ENCODE data around the gene EHMT1.
"Not testable (repeated sequence)": the region's sequence is repeated elsewhere in the genome, so short reads cannot be mapped to it uniquely, and the experiment has no call there.

Gene EHMT1

GRCh38 chr9:137774775-137775386, 156.1 kb downstream of the EHMT1 start:
- TF ChIP-seq POLR2AphosphoS5 (IDR thresholded peaks at IDR 0.05; ENCODE audit: borderline replicate concordance, low read depth, low read length) = no peak
- no peak for TF ChIP-seq EZH2 (IDR thresholded peaks at IDR 0.05)
- no peak for TF ChIP-seq FOXP2 (optimal IDR thresholded peaks at IDR 0.05; ENCODE audit: control extremely low read depth, extremely low read length, insufficient read depth)
- no peak overlapping the region for H3K9ac ChIP-seq (ENCODE audit: insufficient read length)
- H3K9me3 ChIP-seq (ENCODE audit: low read depth, low read length) = no peaks in the 10 kb centered on the region
- no peak overlapping the region for H3K4me3 ChIP-seq
- H3K36me3 ChIP-seq (ENCODE audit: insufficient read depth, low read length) = peaks cover 54% of the 10 kb centered on the region; the same call in 1 of the 2 replicates
- DNase-seq (ENCODE audit: low read depth, low spot score) = no peak
- H3K27ac ChIP-seq = no peak overlapping the region

GRCh38 chr9:137776306-137776995, 157.6 kb downstream of the EHMT1 start:
- no peak overlapping the region for H3K4me3 ChIP-seq
- H3K36me3 ChIP-seq (ENCODE audit: insufficient read depth, low read length) = peaks cover 44% of the 10 kb centered on the region; the same call in 1 of the 2 replicates
- DNase-seq (ENCODE audit: low read depth, low spot score) = no peak
- H3K9ac ChIP-seq (ENCODE audit: insufficient read length) = no peak overlapping the region
- no peak overlapping the region for H3K27ac ChIP-seq
- no peaks in the 10 kb centered on the region for H3K9me3 ChIP-seq (ENCODE audit: low read depth, low read length)
- no peak for TF ChIP-seq POLR2AphosphoS5 (IDR thresholded peaks at IDR 0.05; ENCODE audit: borderline replicate concordance, low read depth, low read length)
- no peak for TF ChIP-seq FOXP2 (optimal IDR thresholded peaks at IDR 0.05; ENCODE audit: control extremely low read depth, extremely low read length, insufficient read depth)
- TF ChIP-seq EZH2 (IDR thresholded peaks at IDR 0.05) = no peak

- H3K9ac ChIP-seq (ENCODE audit: insufficient read length) = no peak overlapping the region
- DNase-seq (ENCODE audit: low read depth, low spot score) = no peak
- no peak overlapping the region for H3K27ac ChIP-seq
- H3K36me3 ChIP-seq (ENCODE audit: insufficient read depth, low read length) = peaks cover 57% of the 10 kb centered on the region
- no peak overlapping the region for H3K4me3 ChIP-seq
- no peak for TF ChIP-seq EZH2 (IDR thresholded peaks at IDR 0.05)
- no peak for TF ChIP-seq POLR2AphosphoS5 (IDR thresholded peaks at IDR 0.05; ENCODE audit: borderline replicate concordance, low read depth, low read length)
- no peak for TF ChIP-seq FOXP2 (optimal IDR thresholded peaks at IDR 0.05; ENCODE audit: control extremely low read depth, extremely low read length, insufficient read depth)
- H3K9me3 ChIP-seq (ENCODE audit: low read depth, low read length) = no peaks in the 10 kb centered on the region
Measured at GRCh38 chr9:137777761-137778160, 159.0 kb downstream of the EHMT1 start.

- H3K9me3 ChIP-seq (ENCODE audit: low read depth, low read length) = no peaks in the 10 kb centered on the region
- no peak overlapping the region for H3K27ac ChIP-seq
- H3K36me3 ChIP-seq (ENCODE audit: insufficient read depth, low read length) = peaks cover 61% of the 10 kb centered on the region
- H3K9ac ChIP-seq (ENCODE audit: insufficient read length) = no peak overlapping the region
- no peak for DNase-seq (ENCODE audit: low read depth, low spot score)
- H3K4me3 ChIP-seq = no peak overlapping the region
- no peak for TF ChIP-seq FOXP2 (optimal IDR thresholded peaks at IDR 0.05; ENCODE audit: control extremely low read depth, extremely low read length, insufficient read depth)
- TF ChIP-seq POLR2AphosphoS5 (IDR thresholded peaks at IDR 0.05; ENCODE audit: borderline replicate concordance, low read depth, low read length) = no peak
- no peak for TF ChIP-seq EZH2 (IDR thresholded peaks at IDR 0.05)
Measured at GRCh38 chr9:137778336-137778735, 159.5 kb downstream of the EHMT1 start.

DNA sequence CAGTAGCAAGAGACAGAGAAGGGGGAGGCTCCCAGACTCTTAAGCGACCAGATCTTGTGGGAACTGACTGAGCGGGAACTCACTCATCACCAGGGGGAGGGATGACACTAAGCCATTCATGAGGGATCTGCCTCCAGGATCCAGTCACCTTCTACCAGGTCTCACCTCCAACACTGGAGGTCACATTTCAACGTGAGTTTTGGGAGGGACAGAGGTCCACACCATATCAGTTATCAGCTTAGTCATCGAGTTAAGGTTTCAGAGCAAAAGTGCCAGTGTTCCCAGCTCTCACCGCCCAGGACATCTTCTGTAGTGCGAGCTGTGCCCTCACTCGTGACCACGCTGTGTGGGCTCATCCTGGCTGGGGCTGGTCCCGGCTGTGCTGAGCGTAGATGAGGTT, 160.1 kb downstream of the EHMT1 start:
- Histone ChIP-seq H3K27ac (no peak overlapping the region), H3K36me3 (ENCODE audit: insufficient read depth, low read length) (peaks cover 61% of the 10 kb centered on the region), H3K9me3 (ENCODE audit: low read depth, low read length) (no peaks in the 10 kb centered on the region), H3K4me3 (no peak overlapping the region), H3K9ac (ENCODE audit: insufficient read length) (no peak overlapping the region)
- DNase-seq (ENCODE audit: low read depth, low spot score) = no peak
- TF ChIP-seq POLR2AphosphoS5 (IDR thresholded peaks at IDR 0.05; ENCODE audit: borderline replicate concordance, low read depth, low read length) (no peak), FOXP2 (optimal IDR thresholded peaks at IDR 0.05; ENCODE audit: control extremely low read depth, extremely low read length, insufficient read depth) (no peak), EZH2 (IDR thresholded peaks at IDR 0.05) (no peak)

DNA sequence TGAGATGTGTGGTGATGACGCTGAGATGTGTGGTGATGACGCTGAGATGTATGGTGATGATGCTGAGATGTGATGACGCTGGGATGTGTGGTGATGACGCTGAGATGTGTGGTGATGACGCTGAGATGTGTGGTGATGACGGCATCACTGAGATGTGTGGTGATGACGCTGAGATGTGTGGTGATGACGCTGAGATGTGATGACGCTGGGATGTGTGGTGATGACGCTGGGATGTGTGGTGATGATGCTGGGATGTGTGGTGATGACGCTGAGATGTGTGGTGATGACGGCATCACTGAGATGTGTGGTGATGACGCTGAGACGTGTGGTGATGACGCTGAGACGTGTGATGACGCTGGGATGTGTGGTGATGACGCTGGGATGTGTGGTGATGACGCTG, 161.2 kb downstream of the EHMT1 start:
- not testable (repeated sequence) for H3K9me3 ChIP-seq (ENCODE audit: low read depth, low read length); H3K27ac ChIP-seq; DNase-seq (ENCODE audit: low read depth, low spot score); H3K9ac ChIP-seq (ENCODE audit: insufficient read length); H3K4me3 ChIP-seq
- peaks cover 65% of the 10 kb centered on the region for H3K36me3 ChIP-seq (ENCODE audit: insufficient read depth, low read length)

DNA sequence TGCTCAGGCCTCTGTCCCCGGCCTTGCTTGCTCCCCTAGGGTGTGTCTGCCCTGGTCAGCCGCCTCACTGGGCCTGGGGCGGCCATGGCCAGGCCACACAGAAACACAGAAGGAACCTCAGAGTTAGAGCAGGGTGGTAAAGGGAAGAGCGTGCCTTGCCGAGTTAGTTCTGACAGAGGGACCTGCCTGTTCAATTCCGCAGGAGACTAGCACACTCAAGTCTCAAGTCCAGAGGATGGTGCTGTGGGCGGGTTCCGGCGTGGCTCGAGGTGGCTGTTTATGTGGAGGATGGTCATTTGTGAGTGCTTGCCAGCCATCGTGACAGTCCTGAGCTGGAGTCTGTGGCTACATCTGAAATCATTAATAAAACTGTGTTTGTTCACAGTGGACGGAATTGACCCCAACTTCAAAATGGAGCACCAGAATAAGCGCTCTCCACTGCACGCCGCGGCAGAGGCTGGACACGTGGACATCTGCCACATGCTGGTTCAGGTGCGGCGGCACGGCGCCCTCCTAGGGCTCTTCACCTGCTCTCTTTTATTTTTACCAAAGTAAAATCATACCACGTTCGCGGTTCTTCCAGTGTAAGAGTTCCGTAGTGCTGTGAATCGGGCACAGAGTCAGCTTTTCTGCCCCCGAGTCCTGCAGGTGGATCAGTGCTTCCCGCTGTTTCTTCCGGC, 163.2 kb downstream of the EHMT1 start:
- Histone ChIP-seq H3K36me3 (ENCODE audit: insufficient read depth, low read length) (peaks cover 49% of the 10 kb centered on the region), H3K9me3 (ENCODE audit: low read depth, low read length) (no peaks in the 10 kb centered on the region), H3K4me3 (no peak overlapping the region), H3K9ac (ENCODE audit: insufficient read length) (no peak overlapping the region), H3K27ac (no peak overlapping the region)
- DNase-seq (ENCODE audit: low read depth, low spot score) = no peak
- no peak for TF ChIP-seq POLR2AphosphoS5 (IDR thresholded peaks at IDR 0.05; ENCODE audit: borderline replicate concordance, low read depth, low read length)
- no peak for TF ChIP-seq EZH2 (IDR thresholded peaks at IDR 0.05)
- no peak for TF ChIP-seq FOXP2 (optimal IDR thresholded peaks at IDR 0.05; ENCODE audit: control extremely low read depth, extremely low read length, insufficient read depth)

- no peak for TF ChIP-seq POLR2AphosphoS5 (IDR thresholded peaks at IDR 0.05; ENCODE audit: borderline replicate concordance, low read depth, low read length)
- Histone ChIP-seq H3K27ac (no peak overlapping the region), H3K9ac (ENCODE audit: insufficient read length) (no peak overlapping the region), H3K36me3 (ENCODE audit: insufficient read depth, low read length) (peaks cover 34% of the 10 kb centered on the region), H3K4me3 (no peak overlapping the region), H3K9me3 (ENCODE audit: low read depth, low read length) (no peaks in the 10 kb centered on the region)
- DNase-seq (ENCODE audit: low read depth, low spot score) = no peak
Measured at GRCh38 chr9:137783521-137783920, 164.7 kb downstream of the EHMT1 start.
